GM08714 (cell line): ENCODE measurements around the gene AURKA.
A peak's percentile ranks its signal among the peaks of the same experiment; 100 is the strongest.

Experiments used
- H3K4me3 ChIP-seq: fragments of 200-500 bp; sonication (Bioruptor generic); 2 replicates; pipeline ENCODE4 v1.5.1; 2014; ENCODE audit warnings: mild to moderate bottlenecking, low read length, inconsistent platforms
- ZNF274 ChIP-seq: IDR thresholded peaks from 2 replicates; pipeline ENCODE4 v1.6.1; 2012; ENCODE audit warnings: mild to moderate bottlenecking, low read depth, low read length

The AURKA gene

GRCh38 chr20:56392132-56392880, at the start of gene AURKA, which contains the start of gene CSTF1:
AURKA (minus strand) TSS chr20:56392215; CDS start chr20:56388197, 4,018 bp downstream.
CSTF1 (plus strand) TSS chr20:56392645; CDS start chr20:56395553, 2,908 bp downstream.
- peak within 1 kb of the TSS; percentile 93 for H3K4me3 ChIP-seq
- no peak for TF ChIP-seq ZNF274

GRCh38 chr20:56440346-56441007, 48.5 kb upstream of the AURKA start:
- H3K4me3 ChIP-seq, result no peak overlapping the region

GRCh38 chr20:56439771-56440291, 47.8 kb upstream of the AURKA start:
- TF ChIP-seq ZNF274, result no peak
- H3K4me3 ChIP-seq, result no peak overlapping the region

More at GRCh38 chr20:56440346-56441007, 48.5 kb upstream of the AURKA start:
- no peak for TF ChIP-seq ZNF274

GRCh38 chr20:56438284-56438683, 46.3 kb upstream of the AURKA start:
- no peak for TF ChIP-seq ZNF274
- H3K4me3 ChIP-seq, result no peak overlapping the region

- no peak overlapping the region for H3K4me3 ChIP-seq
- TF ChIP-seq ZNF274, result no peak
Observed at GRCh38 chr20:56437196-56437960, 45.4 kb upstream of the AURKA start.

GRCh38 chr20:56433880-56434255, 41.9 kb upstream of the AURKA start:
- H3K4me3 ChIP-seq, result no peak overlapping the region
- no peak for TF ChIP-seq ZNF274

- TF ChIP-seq ZNF274, result no peak
- no peak overlapping the region for H3K4me3 ChIP-seq
Observed at GRCh38 chr20:56433221-56433879, 41.3 kb upstream of the AURKA start.

GRCh38 chr20:56431471-56431870, 39.5 kb upstream of the AURKA start:
- no peak for TF ChIP-seq ZNF274
- no peak overlapping the region for H3K4me3 ChIP-seq

- no peak overlapping the region for H3K4me3 ChIP-seq
- no peak for TF ChIP-seq ZNF274
Observed at GRCh38 chr20:56430957-56431356, 38.9 kb upstream of the AURKA start.

- TF ChIP-seq ZNF274, result no peak
Observed at GRCh38 chr20:56430461-56430860, 38.4 kb upstream of the AURKA start.

GRCh38 chr20:56429941-56430340, 37.9 kb upstream of the AURKA start:
- no peak overlapping the region for H3K4me3 ChIP-seq
- no peak for TF ChIP-seq ZNF274

More at GRCh38 chr20:56430461-56430860, 38.4 kb upstream of the AURKA start:
- no peak overlapping the region for H3K4me3 ChIP-seq

GRCh38 chr20:56429502-56429901, 37.5 kb upstream of the AURKA start:
- no peak overlapping the region for H3K4me3 ChIP-seq
- TF ChIP-seq ZNF274, result no peak

- no peak for TF ChIP-seq ZNF274
- H3K4me3 ChIP-seq, result no peak overlapping the region
Observed at GRCh38 chr20:56428881-56429280, 36.9 kb upstream of the AURKA start.

GRCh38 chr20:56428410-56428809, 36.4 kb upstream of the AURKA start:
- no peak overlapping the region for H3K4me3 ChIP-seq
- no peak for TF ChIP-seq ZNF274
